GM18951 (cell line): ENCODE data around the gene MYO5C.

Experiments
- POLR2A ChIP-seq: IDR thresholded peaks from 4 replicates; pipeline ENCODE4 v1.6.1; 2011; ENCODE audit warnings: mild to moderate bottlenecking; ENCODE audit not compliant: insufficient read length, insufficient read depth; ENCODE audit errors: extremely low read depth
- in situ Hi-C: fragments of 300-500 bp; cut with MboI; formaldehyde crosslinking; loops from one replicate; pipeline ENCODE4 v1.12.0; 2022; ENCODE audit warnings: low sequenced_read_pairs, mixed read lengths, inconsistent platforms; ENCODE audit not compliant: unreplicated experiment

Gene MYO5C

DNA sequence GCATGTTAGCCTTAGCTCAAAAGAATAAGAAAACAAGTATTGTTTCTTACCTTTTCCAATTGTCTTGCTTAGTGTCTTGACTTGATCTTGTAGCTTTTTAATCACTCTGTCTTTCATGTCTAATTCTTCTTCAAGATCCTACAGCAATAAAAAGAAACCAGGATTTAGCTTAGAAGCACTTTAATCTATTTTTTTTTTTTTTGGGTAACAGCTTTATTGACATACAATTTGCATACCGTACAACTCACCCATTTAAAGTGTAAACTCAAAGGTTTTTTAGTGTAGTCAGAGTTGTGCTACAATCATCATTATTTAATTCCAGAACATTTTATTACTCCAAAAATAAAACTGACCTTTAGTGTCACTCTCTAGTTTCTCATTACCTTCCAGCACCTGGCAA lies 81.1 kb downstream of the MYO5C start:
- TF ChIP-seq POLR2A: no peak
- in situ Hi-C loops: no loop called here

DNA sequence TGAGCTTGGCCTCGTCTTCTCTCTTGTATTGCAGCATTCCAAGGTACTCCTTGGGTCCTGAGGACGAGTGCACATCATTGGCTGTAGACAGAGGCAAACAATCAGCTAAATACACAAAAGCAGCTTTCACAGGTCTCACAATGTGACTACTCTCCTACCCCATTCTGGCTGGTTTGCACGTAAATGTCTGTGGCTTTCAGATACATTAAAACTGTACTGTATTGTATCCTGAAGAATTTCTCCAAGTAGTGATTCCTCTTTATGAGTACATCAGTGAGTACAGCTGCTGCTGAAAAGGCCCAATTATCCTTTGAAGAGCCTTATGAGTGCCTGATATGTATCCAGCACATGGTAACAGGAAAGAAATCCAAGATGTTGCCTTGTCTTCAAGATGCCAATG lies 82.4 kb downstream of the MYO5C start:
- in situ Hi-C loops: no loop called here
- TF ChIP-seq POLR2A: no peak

DNA sequence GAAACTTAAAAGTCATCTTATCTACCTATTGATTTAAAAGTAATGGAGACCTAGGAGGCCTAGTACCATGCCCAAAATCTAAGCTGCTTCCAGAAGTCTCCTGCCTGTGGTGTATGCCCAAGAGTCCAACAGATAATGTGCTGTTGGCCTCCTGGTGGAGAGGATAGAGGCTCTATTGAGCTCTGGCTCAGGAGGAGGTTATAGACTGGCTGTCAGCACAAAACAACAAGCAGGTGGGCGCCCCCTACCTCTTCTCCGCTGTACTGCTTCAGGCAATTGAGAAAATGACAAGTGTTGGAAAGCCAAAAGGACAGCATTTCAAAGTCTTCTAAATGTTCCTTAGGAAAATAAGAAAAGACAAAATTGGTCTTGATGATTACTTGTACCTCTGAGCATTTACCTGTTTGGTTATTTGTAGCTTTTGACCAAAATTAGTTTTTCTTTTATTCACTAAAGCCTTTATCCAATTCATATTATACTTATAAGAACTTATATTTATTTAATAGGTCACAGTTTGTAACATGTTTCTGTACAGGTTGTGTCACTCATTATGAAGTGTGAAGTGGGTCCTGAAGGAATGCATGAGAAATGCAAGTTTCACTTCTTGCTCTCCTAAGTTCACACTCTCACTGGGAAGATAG lies 87.2 kb downstream of the MYO5C start:
- TF ChIP-seq POLR2A: no peak
- in situ Hi-C loops: no loop called here

DNA sequence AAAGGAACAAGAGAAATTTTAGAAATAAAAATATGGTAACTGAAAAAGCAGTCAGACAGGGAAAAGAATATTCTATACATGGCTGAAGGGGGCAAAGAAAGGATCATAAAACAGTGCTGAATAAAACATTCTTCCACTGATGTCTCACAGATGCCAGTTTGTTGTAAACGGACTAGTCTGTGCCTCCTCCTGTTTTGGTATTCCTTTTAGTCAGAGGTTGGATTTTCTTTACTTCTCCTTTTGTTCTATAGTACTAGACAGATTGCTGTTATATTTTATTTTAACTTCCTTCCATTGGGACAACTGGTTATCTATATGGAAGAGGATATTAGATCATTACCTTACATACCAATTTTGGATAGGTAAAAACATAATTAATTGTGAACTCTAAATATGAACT lies 88.4 kb downstream of the MYO5C start:
- TF ChIP-seq POLR2A: no peak
- in situ Hi-C loops: no loop called here

DNA sequence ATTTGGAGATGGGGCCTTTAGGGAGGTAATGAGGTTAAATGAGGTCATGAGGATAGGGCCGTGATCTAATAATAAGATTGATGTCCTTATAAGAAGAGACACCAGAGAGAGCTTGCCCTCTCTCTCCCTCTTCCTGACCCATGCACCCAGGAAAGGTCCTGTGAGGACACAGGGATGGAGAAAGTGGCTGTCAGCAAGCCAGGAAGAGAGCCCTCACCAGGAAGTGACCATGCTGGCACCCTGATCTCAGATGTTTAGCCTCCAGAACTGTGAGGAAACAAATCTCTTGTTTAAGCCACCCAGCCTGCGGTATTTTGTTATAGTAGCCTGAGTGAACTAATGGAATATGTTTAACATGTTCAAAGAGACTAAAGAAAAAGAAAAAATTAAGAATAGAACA lies 89.2 kb downstream of the MYO5C start:
- in situ Hi-C loops: no loop called here
- TF ChIP-seq POLR2A: no peak

DNA sequence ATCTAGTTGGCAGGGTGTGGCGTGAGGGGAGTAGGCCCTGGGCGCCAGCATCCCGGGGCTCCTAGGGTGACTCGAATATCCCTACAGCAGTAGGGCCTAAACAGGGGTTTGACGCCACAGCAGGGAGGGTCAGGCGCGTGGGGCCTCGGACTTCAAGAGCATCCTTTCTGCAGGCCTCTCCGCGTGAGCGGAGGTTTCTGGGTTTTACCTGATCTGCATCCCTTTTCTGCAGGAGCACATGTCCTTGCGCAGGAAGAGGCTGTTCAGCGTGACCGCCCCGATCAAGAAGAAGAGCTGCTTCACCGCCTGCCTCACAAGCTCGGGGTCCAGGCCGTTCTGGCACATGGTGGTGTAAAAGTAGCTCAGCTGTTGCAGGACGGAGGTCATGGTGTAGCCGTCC lies 90.9 kb downstream of the MYO5C start:
- in situ Hi-C loops: no loop called here
- TF ChIP-seq POLR2A: no peak

DNA sequence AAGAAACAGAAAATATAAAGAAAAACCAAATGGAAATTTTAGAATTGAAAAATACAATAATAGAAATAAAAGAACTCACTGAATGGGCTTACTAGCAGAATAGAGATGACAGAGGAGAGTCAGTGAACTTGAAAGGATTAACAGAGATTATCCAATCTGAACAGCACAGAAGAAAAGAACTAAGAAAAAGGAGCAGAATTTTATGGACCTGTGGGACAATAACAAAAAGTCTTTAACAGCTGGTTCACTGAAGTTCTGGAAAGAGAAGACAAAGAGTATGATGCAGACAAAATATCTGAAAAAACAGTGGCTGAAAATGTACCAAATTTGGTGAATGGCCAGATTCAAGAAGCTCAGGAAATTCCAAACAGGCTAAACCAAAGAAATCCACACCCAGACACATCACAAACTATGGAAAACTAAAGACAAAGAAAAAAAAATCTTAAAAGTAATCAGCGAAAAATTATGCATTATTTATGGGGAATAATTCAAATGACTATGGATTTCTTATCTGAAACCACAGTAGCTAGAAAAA lies 94.7 kb downstream of the MYO5C start:
- in situ Hi-C loops: no loop called here
- no peak for TF ChIP-seq POLR2A

DNA sequence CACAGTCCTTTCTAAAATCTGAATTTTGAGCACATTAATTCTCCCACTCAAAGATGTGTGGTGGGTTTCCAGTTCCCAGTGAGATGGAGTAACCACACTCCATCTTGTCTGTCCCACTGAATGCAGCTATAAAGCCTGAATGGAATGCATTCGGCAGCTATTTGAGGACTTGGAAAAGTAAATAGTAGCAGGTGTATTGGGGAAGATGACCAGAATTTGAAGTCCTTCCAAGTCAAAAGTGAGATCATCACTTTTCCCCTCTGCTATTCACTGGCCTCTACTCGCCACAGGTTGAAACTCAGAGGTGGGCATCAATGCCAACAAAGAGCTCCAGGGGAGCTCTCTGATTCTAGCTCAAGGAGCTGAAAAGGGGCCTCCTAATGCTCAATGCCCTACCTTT lies 96.3 kb downstream of the MYO5C start:
- in situ Hi-C loops: no loop called here

DNA sequence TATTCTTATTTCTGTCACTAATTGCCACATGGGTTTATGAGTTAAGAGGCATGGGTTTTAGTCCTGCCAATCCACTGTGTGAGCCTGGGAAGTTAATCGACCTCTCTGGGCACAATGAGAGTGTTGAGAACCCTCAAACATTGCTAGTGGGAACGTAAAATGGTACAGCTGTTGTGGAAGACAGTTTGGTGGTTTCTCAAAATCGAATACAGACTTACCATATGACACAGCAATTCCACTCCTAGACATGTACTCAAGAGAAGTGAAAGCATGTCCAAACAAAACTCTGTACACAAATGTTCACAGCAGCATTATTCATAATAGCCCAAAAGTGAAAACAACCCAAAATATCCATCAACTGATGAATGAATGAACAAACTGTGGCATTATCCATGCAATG lies 98.7 kb downstream of the MYO5C start:
- no peak for TF ChIP-seq POLR2A
- in situ Hi-C loops: no loop called here

More for the DNA sequence above, 96.3 kb downstream of the MYO5C start:
- no peak for TF ChIP-seq POLR2A

DNA sequence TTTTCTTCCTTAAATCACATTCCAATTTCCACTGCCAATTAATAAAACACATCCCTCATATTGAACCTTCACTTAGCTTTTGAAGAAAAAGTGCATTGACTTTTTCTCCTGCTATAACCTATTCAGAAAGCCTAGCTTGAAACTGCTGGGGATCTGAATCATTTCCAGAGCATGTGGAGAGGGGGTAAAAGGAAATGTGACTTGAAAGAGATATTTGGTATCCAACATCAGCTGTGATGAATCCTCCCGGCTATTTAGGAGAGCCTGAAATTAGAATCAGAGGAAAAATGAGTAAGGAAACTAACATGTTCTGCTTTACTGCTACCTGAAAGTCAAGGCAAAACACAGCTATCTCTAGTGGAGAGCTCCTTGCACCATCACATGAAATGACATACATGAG lies 101.8 kb downstream of the MYO5C start:
- in situ Hi-C loops: no loop called here
- no peak for TF ChIP-seq POLR2A

DNA sequence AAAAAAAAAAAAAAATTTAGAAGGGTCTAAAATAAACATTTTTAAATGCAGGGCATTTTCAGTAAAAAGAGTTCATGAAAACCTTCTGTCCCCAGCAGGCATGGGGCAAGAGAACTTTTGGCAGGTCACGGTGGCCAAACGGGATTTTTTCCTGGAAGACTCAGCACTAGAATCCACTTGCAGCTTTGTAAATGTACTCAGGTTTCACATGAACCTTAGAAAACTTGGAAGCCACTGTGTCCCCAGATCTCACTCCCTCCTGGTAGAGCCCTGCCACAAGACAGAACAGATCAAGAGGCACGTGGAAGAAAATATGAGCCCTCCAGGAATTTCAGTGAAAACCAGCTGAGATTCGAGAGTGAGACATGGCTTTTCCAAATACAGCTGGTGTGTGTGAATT lies 102.3 kb downstream of the MYO5C start:
- TF ChIP-seq POLR2A: no peak
- in situ Hi-C loops: no loop called here

DNA sequence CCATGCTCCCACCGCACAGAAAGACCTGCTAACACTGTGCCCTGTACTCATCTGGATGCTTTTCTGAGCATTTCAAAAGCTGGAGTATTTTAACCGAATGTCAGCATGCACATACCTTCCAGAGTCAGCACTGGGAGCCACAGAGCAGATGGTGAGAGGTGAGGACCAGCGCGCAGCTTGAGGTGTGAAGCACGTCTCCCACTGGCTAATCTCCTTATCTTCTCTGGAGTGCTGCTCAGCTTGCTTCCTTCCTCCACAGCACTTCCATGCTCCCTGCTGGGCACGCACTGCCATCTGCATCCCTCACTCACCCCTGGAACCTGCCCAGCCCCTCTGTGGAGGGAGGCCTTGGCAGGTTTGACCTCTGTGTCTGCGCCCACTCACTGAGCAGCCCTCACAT lies 104.4 kb downstream of the MYO5C start, which contains the start of gene GNB5:
GNB5 (minus strand) TSS at position 186 of the 400 bp plus-strand sequence. CDS start 6,716 bp downstream, outside the sequence.
- TF ChIP-seq POLR2A: no peak
- in situ Hi-C loops: no loop called here

DNA sequence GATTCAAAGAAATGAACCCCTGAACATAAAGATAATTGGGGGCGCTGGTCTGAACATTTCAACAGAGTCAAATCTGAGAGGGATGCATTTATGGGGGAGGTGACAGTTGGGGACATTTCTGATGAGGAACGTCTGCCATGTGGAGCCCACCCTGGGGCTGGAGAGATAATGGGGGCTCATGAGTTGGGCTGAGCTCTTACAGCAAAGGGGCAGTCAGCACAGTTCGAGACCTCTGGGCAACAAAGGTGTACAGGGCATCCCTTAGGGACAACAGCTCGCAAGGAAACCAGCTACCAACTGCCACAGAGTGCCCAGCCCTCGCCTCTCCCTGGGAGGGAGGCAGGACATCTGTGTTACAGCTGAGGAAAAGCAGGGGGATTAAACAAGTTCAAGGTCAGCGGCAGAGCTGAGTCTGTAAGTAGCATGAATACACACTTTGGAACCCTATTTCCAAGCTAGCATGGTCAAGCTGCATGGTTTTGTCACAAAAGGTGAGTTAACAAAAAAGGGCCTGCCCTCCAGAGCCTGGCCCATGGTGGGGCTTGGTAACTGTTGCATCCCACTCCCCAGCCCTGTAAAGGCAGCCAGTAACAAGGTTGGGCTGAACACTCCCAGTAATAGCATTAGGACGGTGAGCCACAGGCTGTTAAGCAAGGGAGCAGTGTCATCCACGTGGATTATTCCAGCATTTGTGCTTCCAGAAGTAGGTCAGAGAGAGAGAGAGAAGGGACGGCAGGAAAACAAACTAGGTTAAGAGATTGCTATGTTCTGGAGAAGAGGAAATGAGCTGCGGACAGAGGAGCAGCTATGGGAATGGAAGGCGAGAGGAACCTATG lies 108.7 kb downstream of the MYO5C start:
- TF ChIP-seq POLR2A: no peak
- in situ Hi-C loops: no loop called here

DNA sequence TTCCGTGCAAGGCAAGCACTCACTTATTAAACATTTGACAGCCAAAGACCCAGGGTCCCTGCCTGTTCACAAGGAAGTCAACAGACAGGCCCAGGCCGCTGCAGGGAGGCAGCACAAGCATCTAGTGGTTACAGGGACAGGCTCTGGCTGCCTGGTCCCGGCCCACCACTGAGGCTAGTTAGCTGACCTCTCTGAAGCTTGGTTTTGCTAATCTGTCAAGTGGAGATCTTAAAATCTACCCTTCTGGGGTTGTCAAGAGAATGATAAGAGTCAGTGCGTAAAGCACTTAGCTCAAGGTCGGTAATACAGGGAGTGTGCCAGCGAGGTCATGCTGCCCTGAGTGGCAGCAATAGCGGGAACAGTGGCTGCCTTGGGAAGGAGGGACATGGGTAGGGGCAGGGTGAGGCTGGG lies 110.4 kb downstream of the MYO5C start:
- TF ChIP-seq POLR2A: no peak
- in situ Hi-C loops: no loop called here
